RWPE1 (cell line): ENCODE results near the gene SRRM1.

Source experiments
- CTCF ChIA-PET: fragments of 350-600 bp; sonication (Branson Sonifier 250); formaldehyde crosslinking; extraction: SDS; loops from one replicate; lab custom pipeline; 2021; lab: Yijun Ruan, JAX
- POLR2A ChIA-PET: fragments of 400-600 bp; formaldehyde crosslinking; extraction: SDS; loops from one replicate; lab custom pipeline; 2020; ENCODE audit warnings: antibody characterized with exemption; ENCODE audit not compliant: low non-redundant PET; lab: Yijun Ruan, JAX
- DNase-seq: peaks from one replicate; pipeline ENCODE4 v3.0.0; 2012; ENCODE audit warnings: low spot score
- H3K27ac ChIP-seq: fragments of 450-650 bp; 2 replicates; pipeline ENCODE4 v1.5.1; 2017
- CTCF ChIP-seq: fragments of 450-650 bp; conservative IDR thresholded peaks from 2 replicates; pipeline ENCODE4 v1.5.1; 2017; ENCODE audit warnings: low read depth, mild to moderate bottlenecking

The SRRM1 gene

GRCh38 chr1:24640288-24640687 is 2.8 kb upstream of the SRRM1 start:
- no peak for DNase-seq
- H3K27ac ChIP-seq: no peak overlapping the region
- CTCF ChIA-PET: interaction anchor here (0.6 kb wide), 1 partner anchor 82 kb away, joined by 4 read pairs; no protein-coding TSS in a partner anchor
- TF ChIP-seq CTCF: no peak
- POLR2A ChIA-PET: no interaction called here

- POLR2A ChIA-PET: interaction anchor here (0.9 kb wide), 1 partner anchor 46 kb away, joined by 3 read pairs; no protein-coding TSS in a partner anchor
- CTCF ChIA-PET: interaction anchor here (0.6 to 1.1 kb wide), 2 partner anchors 8 to 55 kb away, joined by 5 to 7 read pairs; no protein-coding TSS in a partner anchor
- DNase-seq: no peak
- TF ChIP-seq CTCF: no peak
- peak overlapping the region; percentile 98 for H3K27ac ChIP-seq
Measured at GRCh38 chr1:24641646-24642151, 1.4 kb upstream of the SRRM1 start.

GRCh38 chr1:24643363-24644099 is 429 bp downstream of the SRRM1 start:
- ChIA-PET POLR2A (no interaction called here), CTCF (no interaction called here)
- peak; percentile 10 for DNase-seq
- peak overlapping the region; percentile 98 for H3K27ac ChIP-seq
- TF ChIP-seq CTCF: no peak

- ChIA-PET POLR2A (no interaction called here), CTCF (no interaction called here)
- no peak for DNase-seq
- TF ChIP-seq CTCF: no peak
- H3K27ac ChIP-seq: peak overlapping the region; percentile 98
Measured at GRCh38 chr1:24644100-24644384, 940 bp downstream of the SRRM1 start.

- ChIA-PET POLR2A (no interaction called here), CTCF (no interaction called here)
- TF ChIP-seq CTCF: no peak
- no peak for DNase-seq
- H3K27ac ChIP-seq: no peak overlapping the region
Measured at GRCh38 chr1:24648919-24649318, 5.8 kb downstream of the SRRM1 start.

GRCh38 chr1:24652382-24652781 is 9.3 kb downstream of the SRRM1 start:
- no peak overlapping the region for H3K27ac ChIP-seq
- ChIA-PET CTCF (no interaction called here), POLR2A (no interaction called here)
- DNase-seq: no peak
- TF ChIP-seq CTCF: no peak
